PC-9 (cell line): ENCODE results near the gene CYP27B1.

Source experiments
- CTCF ChIP-seq: fragments of 200-600 bp; sonication (generic); conservative IDR thresholded peaks from 2 replicates; pipeline ENCODE4 v1.6.1; 2017; ENCODE audit warnings: mixed run types, antibody characterized with exemption, mild to moderate bottlenecking, moderate library complexity
- EZH2 ChIP-seq: fragments of 200-600 bp; sonication (generic); IDR thresholded peaks from 2 replicates; pipeline ENCODE4 v1.8.0; 2017; ENCODE audit warnings: antibody characterized with exemption, low read depth

GRCh38 chr12:57809425-57809824 lies 42.5 kb upstream of the CYP27B1 start:
- no peak for TF ChIP-seq CTCF
- no peak for TF ChIP-seq EZH2
